OCI-LY1 (cell line): ENCODE data around the gene MERTK.

Source experiments
- H2AFZ ChIP-seq: fragments of 200-600 bp; sonication (generic), shearing (Covaris generic); 2 replicates; pipeline ENCODE4 v1.6.0; 2014; ENCODE audit warnings: antibody characterized with exemption, mild to moderate bottlenecking, low read length
- H3F3A ChIP-seq: fragments of 200-600 bp; sonication (generic), shearing (Covaris generic); 2 replicates; pipeline ENCODE4 v1.6.0; 2014; ENCODE audit warnings: mild to moderate bottlenecking, antibody characterized with exemption, low read length, moderate library complexity; ENCODE audit not compliant: insufficient read depth
- H3K27ac ChIP-seq: fragments of 200-600 bp; sonication (generic); 2 replicates; pipeline ENCODE4 v1.5.1; 2014; ENCODE audit warnings: low read length, mixed run types, mild to moderate bottlenecking, low read depth; ENCODE audit not compliant: poor library complexity, severe bottlenecking
- H3K27me3 ChIP-seq: fragments of 200-600 bp; sonication (generic); 2 replicates; pipeline ENCODE4 v1.6.0; 2014; ENCODE audit warnings: antibody characterized with exemption, mild to moderate bottlenecking, low read length, moderate library complexity; ENCODE audit not compliant: insufficient read depth
- H3K36me3 ChIP-seq: fragments of 200-600 bp; sonication (generic); 2 replicates; pipeline ENCODE4 v1.6.1; 2014; ENCODE audit warnings: mild to moderate bottlenecking, antibody characterized with exemption, low read length, moderate library complexity, mixed read lengths; ENCODE audit not compliant: insufficient read depth
- H3K4me1 ChIP-seq: fragments of 200-600 bp; sonication (generic); 2 replicates; pipeline ENCODE4 v1.5.1; 2014; ENCODE audit warnings: mild to moderate bottlenecking, low read length, moderate library complexity; ENCODE audit not compliant: insufficient read depth, severe bottlenecking
- H3K4me2 ChIP-seq: fragments of 200-600 bp; sonication (generic), shearing (Covaris generic); 2 replicates; pipeline ENCODE4 v1.6.1; 2014; ENCODE audit warnings: low read length
- H3K4me3 ChIP-seq: fragments of 200-600 bp; sonication (generic); 2 replicates; pipeline ENCODE4 v1.5.1; 2014; ENCODE audit warnings: low read length, low read depth, mild to moderate bottlenecking, mixed read lengths; ENCODE audit not compliant: poor library complexity, severe bottlenecking
- H3K79me2 ChIP-seq: fragments of 200-600 bp; shearing (Covaris generic); 2 replicates; pipeline ENCODE4 v1.6.1; 2016; ENCODE audit warnings: mixed run types, low read length, mixed read lengths; ENCODE audit not compliant: insufficient read depth
- H3K9ac ChIP-seq: fragments of 200-600 bp; sonication (generic), shearing (Covaris generic); 2 replicates; pipeline ENCODE4 v1.6.1; 2014; ENCODE audit warnings: mild to moderate bottlenecking, low read length, mixed read lengths
- H3K9me2 ChIP-seq: fragments of 200-600 bp; sonication (generic), shearing (Covaris generic); 2 replicates; pipeline ENCODE4 v1.6.1; 2014; ENCODE audit warnings: low read depth, mild to moderate bottlenecking, low read length, mixed read lengths
- H3K9me3 ChIP-seq: fragments of 200-600 bp; shearing (Covaris generic); 2 replicates; pipeline ENCODE4 v1.6.1; 2014; ENCODE audit warnings: low read length, mixed read lengths
- H4K20me1 ChIP-seq: fragments of 200-600 bp; sonication (generic), shearing (Covaris generic); 2 replicates; pipeline ENCODE4 v1.6.0; 2016; ENCODE audit warnings: mild to moderate bottlenecking, low read length; ENCODE audit not compliant: insufficient read depth
- EZH2 ChIP-seq: fragments of 200-600 bp; sonication (generic), shearing (Covaris generic); IDR thresholded peaks from 2 replicates; pipeline ENCODE4 v1.8.0; 2017; ENCODE audit warnings: borderline replicate concordance, mixed run types, mild to moderate bottlenecking, antibody characterized with exemption, low read length, moderate library complexity, mixed read lengths
- TF ChIP-seq, protein P1 (sequence below): fragments of 200-600 bp; sonication (generic), shearing (Covaris generic); IDR thresholded peaks from 2 replicates; pipeline ENCODE4 v1.5.1; 2017; ENCODE audit warnings: mild to moderate bottlenecking, antibody characterized with exemption, low read length, moderate library complexity, mixed read lengths

MERTK gene

DNA sequence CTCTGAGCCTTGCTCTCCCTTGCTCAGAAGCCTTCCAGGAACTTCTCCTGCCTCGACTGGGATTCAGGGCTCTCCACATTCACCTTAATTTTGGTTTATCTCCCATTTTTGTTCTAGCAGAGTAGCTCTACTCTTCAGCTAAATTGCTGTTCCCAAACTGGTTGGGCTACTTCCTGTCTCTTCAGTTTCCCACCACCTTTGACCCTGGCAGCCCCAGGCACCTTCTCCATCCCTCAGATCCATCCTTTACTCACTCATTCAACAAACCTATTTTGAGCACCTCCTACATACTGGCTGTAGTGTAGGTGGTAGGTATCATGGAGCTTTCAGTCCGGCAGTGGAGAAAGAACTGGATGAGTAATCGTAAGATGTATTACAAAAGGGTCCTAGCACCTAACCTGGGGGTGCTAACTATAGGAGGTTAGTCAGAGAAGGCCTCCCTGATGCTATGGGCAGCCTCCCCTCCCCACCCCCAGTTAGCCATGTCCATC lies 26.3 kb downstream of the MERTK start:
- Histone ChIP-seq H3K27ac (no peak overlapping the region), H3K27me3 (no peaks in the 10 kb centered on the region; the same call in 1 of the 2 replicates), H3K79me2 (no peaks in the 10 kb centered on the region), H3K4me3 (no peak overlapping the region), H3F3A (no peaks in the 10 kb centered on the region), H3K4me2 (no peak overlapping the region), H3K4me1 (no peaks in the 10 kb centered on the region), H3K9ac (no peak overlapping the region), H3K9me3 (no peaks in the 10 kb centered on the region), H4K20me1 (no peaks in the 10 kb centered on the region), H3K36me3 (no peaks in the 10 kb centered on the region), H3K9me2 (no peaks in the 10 kb centered on the region), H2AFZ (no peak overlapping the region)
- TF ChIP-seq, protein P1, sequence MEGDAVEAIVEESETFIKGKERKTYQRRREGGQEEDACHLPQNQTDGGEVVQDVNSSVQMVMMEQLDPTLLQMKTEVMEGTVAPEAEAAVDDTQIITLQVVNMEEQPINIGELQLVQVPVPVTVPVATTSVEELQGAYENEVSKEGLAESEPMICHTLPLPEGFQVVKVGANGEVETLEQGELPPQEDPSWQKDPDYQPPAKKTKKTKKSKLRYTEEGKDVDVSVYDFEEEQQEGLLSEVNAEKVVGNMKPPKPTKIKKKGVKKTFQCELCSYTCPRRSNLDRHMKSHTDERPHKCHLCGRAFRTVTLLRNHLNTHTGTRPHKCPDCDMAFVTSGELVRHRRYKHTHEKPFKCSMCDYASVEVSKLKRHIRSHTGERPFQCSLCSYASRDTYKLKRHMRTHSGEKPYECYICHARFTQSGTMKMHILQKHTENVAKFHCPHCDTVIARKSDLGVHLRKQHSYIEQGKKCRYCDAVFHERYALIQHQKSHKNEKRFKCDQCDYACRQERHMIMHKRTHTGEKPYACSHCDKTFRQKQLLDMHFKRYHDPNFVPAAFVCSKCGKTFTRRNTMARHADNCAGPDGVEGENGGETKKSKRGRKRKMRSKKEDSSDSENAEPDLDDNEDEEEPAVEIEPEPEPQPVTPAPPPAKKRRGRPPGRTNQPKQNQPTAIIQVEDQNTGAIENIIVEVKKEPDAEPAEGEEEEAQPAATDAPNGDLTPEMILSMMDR = no peak
- TF ChIP-seq EZH2 = no peak

DNA sequence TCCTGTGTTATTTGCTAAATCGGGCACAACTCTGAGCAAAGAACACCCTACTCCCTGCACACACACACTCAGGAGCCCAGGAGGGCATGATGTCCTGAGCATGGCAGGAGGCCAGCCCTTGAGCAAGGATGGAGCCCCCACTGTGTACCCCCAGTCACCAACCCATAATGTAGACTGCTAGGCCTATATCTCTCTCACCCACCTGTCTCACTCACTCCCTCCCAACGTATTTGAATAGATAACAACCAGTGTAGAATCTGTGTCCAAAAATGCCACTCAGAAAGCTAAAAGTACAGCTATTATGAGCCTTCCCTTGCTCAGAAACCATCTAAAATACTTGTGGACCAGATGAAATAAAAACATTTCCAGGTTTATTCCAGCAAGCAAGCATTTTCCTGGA lies 29.3 kb downstream of the MERTK start:
- Histone ChIP-seq H3F3A (no peaks in the 10 kb centered on the region), H3K27ac (no peak overlapping the region), H3K4me1 (no peaks in the 10 kb centered on the region)

DNA sequence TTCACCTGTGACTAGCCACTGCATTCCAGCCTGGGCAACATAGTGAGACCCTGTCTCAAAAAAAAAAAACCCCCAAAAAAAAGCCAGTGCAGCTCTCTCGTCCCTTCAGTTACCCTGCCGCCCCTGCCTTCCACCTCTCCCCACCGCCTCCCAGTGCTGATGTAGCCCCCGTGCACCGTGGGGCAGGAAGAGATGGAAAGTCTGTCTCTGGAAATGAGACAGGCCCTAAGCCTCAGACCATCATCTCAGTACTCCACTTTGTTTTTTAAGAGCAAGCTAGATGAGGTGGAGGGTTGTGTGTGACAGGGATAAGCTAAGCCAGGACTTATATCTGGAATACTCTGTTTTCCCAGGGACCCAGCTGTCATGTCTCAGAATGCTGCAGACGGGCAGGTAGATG lies 32.0 kb downstream of the MERTK start:
- Histone ChIP-seq H3K27ac (no peak overlapping the region), H3K9ac (no peak overlapping the region)

More for the DNA sequence above, 29.3 kb downstream of the MERTK start:
- no peaks in the 10 kb centered on the region for H4K20me1 ChIP-seq
- H3K9me2 ChIP-seq = no peaks in the 10 kb centered on the region
- no peak for TF ChIP-seq EZH2
- TF ChIP-seq, protein P1 = no peak
- H3K4me3 ChIP-seq = no peak overlapping the region
- H3K9ac ChIP-seq = no peak overlapping the region
- no peak overlapping the region for H3K4me2 ChIP-seq
- H3K79me2 ChIP-seq = no peaks in the 10 kb centered on the region
- no peaks in the 10 kb centered on the region; the same call in 1 of the 2 replicates for H3K27me3 ChIP-seq
- no peaks in the 10 kb centered on the region for H3K9me3 ChIP-seq
- no peak overlapping the region for H2AFZ ChIP-seq
- no peaks in the 10 kb centered on the region for H3K36me3 ChIP-seq

More for the DNA sequence above, 32.0 kb downstream of the MERTK start:
- TF ChIP-seq EZH2 = no peak
- TF ChIP-seq, protein P1 = no peak
- H4K20me1 ChIP-seq = no peaks in the 10 kb centered on the region
- H3K9me2 ChIP-seq = no peaks in the 10 kb centered on the region
- H3K79me2 ChIP-seq = no peaks in the 10 kb centered on the region
- H3K4me2 ChIP-seq = no peak overlapping the region
- H3K4me3 ChIP-seq = no peak overlapping the region
- no peaks in the 10 kb centered on the region for H3F3A ChIP-seq
- H3K36me3 ChIP-seq = no peaks in the 10 kb centered on the region
- no peaks in the 10 kb centered on the region for H3K4me1 ChIP-seq
- no peaks in the 10 kb centered on the region for H3K27me3 ChIP-seq
- no peaks in the 10 kb centered on the region for H3K9me3 ChIP-seq
- H2AFZ ChIP-seq = no peak overlapping the region
